Measurements from ENCODE around the gene AIMP1.

DNA sequence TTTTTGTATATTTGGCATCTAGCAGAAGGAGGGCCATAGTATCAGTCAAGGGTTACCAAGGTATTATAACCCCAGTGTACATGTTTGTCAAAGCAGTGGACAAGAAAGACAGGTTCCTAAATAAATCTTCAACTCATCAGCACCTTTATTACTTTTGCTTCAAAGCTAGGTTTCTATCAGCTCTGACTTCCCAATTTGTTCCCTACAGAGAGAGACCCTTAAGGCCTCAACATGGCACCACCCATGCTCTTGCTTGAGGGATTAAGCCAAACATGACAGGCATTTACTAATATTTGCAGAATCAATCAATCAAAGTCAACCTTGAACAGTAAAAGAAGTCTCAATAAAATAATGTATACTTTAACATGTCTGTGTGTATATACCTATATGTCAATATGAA is 9.8 kb upstream of the AIMP1 start:
- TF ChIP-seq RAD21 (IDR thresholded peaks at IDR 0.05; ENCODE audit: low read depth) (no peak), REST (IDR thresholded peaks at IDR 0.05; ENCODE audit: low read depth) (no peak), EP300 (IDR thresholded peaks at IDR 0.05; ENCODE audit: borderline replicate concordance) (no peak), USF1 (IDR thresholded peaks at IDR 0.05) (no peak), EGR1 (IDR thresholded peaks at IDR 0.05) (no peak)
- TF ChIP-seq, protein P1, sequence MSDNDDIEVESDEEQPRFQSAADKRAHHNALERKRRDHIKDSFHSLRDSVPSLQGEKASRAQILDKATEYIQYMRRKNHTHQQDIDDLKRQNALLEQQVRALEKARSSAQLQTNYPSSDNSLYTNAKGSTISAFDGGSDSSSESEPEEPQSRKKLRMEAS (IDR thresholded peaks at IDR 0.05), result no peak

All from Ishikawa (cell line).